HEK293T (cell line): ENCODE measurements around the gene NEGR1.

Source experiments
- CTBP1 ChIP-seq: fragments of 450-650 bp; IDR thresholded peaks from 2 replicates; pipeline ENCODE4 v1.6.1; 2016; ENCODE audit warnings: borderline replicate concordance
- ELF4 ChIP-seq: fragments of 450-650 bp; IDR thresholded peaks from 2 replicates; pipeline ENCODE4 v1.6.1; 2017; ENCODE audit warnings: antibody characterized with exemption
- FOXM1 ChIP-seq: fragments of 450-650 bp; IDR thresholded peaks from 2 replicates; pipeline ENCODE4 v1.6.1; 2017; ENCODE audit warnings: mild to moderate bottlenecking, borderline replicate concordance
- NFRKB ChIP-seq: fragments of 450-650 bp; IDR thresholded peaks from 2 replicates; pipeline ENCODE4 v1.6.1; 2016; ENCODE audit warnings: mild to moderate bottlenecking, moderate library complexity
- SP1 ChIP-seq: fragments of 450-650 bp; IDR thresholded peaks from 2 replicates; pipeline ENCODE4 v1.6.1; 2017
- SUZ12 ChIP-seq: fragments of 450-650 bp; IDR thresholded peaks from 2 replicates; pipeline ENCODE4 v1.6.1; 2016; ENCODE audit warnings: mild to moderate bottlenecking
- TARDBP ChIP-seq: fragments of 450-650 bp; IDR thresholded peaks from 2 replicates; pipeline ENCODE4 v1.6.1; 2016
- TF ChIP-seq, protein P1 (sequence below): fragments of 450-650 bp; IDR thresholded peaks from 2 replicates; pipeline ENCODE4 v1.6.1; 2016

DNA sequence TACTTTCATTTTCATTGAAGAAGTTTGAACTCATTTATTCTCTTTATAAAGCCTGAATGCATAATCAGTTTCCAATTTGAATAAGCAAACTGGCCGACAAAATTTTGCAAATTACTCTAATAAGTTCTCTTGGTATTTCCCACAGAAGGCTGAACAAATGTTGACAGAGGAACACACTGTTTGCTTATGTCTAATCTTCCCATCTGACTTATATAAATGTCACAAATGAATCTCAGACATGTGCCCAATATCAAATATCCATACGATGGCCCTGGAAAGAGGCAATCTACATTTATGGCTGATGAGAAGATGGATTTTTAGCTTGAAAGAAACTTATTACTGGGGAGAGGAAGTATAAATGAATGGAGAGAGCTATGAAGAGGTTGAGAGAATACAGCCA, 820.9 kb downstream of the NEGR1 start:
- TF ChIP-seq CTBP1: no peak
- TF ChIP-seq TARDBP: no peak
- TF ChIP-seq SUZ12: no peak
- TF ChIP-seq ELF4: no peak
- no peak for TF ChIP-seq SP1
- TF ChIP-seq NFRKB: no peak
- TF ChIP-seq, protein P1, sequence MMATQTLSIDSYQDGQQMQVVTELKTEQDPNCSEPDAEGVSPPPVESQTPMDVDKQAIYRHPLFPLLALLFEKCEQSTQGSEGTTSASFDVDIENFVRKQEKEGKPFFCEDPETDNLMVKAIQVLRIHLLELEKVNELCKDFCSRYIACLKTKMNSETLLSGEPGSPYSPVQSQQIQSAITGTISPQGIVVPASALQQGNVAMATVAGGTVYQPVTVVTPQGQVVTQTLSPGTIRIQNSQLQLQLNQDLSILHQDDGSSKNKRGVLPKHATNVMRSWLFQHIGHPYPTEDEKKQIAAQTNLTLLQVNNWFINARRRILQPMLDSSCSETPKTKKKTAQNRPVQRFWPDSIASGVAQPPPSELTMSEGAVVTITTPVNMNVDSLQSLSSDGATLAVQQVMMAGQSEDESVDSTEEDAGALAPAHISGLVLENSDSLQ: no peak
- no peak for TF ChIP-seq FOXM1
